Epithelial cell of proximal tubule (primary cell): ENCODE results near the gene JAM3. TPM values are rescaled to one million over a fixed set of nuclear protein-coding genes. Genes with fewer than 3 reads are reported as not detected.

Source experiments
- DNase-seq: peaks from one replicate; pipeline ENCODE4 v3.0.0-alpha.2; 2011; ENCODE audit warnings: low read depth
- H3K4me3 ChIP-seq: 2 replicates; pipeline ENCODE4 v1.5.1; 2011; ENCODE audit warnings: low read depth, mild to moderate bottlenecking, low read length
- total RNA-seq: library from RNA; depleted of rRNA; stranded (reverse); fragments of >200 nt; gene quantifications from 2 replicates; pipeline ENCODE4 v1.2.3, GENCODE V29; 2015
- TF ChIP-seq, protein P1 (sequence below): conservative IDR thresholded peaks from 2 replicates; pipeline ENCODE4 v1.5.1; 2012; ENCODE audit warnings: low read depth, mild to moderate bottlenecking, low read length

Gene JAM3
- total RNA-seq, 1 donor from 2014 or later: 22.0 TPM

DNA sequence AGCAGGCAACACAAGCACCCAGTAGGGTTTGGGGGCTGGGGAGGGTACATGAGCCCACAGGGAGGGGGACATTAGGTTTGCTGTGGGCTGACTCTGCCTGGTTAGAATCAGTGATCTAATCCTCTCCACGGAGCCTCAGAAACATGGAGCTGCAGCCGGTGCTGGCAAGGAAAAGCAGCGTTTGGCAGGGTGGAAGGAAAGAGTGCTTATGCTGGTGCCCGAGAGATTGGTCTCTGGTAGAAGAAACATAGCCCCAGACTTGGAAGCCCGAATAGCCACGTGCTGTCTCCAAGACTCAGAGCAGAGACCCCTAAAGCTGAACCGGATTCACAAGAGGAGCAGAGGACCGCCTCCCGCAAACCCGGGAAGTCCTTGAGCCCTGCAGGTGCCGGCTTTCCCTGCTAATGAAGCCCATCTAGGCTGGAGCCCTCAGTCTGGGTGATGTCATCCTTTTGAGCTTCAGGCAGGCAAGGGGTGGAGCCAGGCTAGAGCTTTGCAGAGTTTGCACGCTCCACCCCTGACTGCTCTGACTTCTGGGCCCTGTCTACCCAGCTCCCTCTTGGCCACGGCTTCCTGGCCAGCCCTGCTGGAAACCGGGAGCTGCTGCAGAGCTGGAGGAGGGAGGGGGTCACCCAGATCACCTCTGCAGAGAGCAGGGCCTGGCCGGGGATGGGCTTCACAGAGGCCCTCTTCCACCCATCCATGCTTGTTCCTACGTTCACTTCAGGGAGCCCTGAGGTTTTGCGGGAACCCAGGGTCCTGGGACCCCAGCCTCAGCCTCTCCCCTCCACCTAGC is 35.0 kb upstream of the JAM3 start:
- TF ChIP-seq, protein P1, sequence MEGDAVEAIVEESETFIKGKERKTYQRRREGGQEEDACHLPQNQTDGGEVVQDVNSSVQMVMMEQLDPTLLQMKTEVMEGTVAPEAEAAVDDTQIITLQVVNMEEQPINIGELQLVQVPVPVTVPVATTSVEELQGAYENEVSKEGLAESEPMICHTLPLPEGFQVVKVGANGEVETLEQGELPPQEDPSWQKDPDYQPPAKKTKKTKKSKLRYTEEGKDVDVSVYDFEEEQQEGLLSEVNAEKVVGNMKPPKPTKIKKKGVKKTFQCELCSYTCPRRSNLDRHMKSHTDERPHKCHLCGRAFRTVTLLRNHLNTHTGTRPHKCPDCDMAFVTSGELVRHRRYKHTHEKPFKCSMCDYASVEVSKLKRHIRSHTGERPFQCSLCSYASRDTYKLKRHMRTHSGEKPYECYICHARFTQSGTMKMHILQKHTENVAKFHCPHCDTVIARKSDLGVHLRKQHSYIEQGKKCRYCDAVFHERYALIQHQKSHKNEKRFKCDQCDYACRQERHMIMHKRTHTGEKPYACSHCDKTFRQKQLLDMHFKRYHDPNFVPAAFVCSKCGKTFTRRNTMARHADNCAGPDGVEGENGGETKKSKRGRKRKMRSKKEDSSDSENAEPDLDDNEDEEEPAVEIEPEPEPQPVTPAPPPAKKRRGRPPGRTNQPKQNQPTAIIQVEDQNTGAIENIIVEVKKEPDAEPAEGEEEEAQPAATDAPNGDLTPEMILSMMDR: no peak
- peak; percentile 20 for DNase-seq
- peak overlapping the region; percentile 33 for H3K4me3 ChIP-seq

DNA sequence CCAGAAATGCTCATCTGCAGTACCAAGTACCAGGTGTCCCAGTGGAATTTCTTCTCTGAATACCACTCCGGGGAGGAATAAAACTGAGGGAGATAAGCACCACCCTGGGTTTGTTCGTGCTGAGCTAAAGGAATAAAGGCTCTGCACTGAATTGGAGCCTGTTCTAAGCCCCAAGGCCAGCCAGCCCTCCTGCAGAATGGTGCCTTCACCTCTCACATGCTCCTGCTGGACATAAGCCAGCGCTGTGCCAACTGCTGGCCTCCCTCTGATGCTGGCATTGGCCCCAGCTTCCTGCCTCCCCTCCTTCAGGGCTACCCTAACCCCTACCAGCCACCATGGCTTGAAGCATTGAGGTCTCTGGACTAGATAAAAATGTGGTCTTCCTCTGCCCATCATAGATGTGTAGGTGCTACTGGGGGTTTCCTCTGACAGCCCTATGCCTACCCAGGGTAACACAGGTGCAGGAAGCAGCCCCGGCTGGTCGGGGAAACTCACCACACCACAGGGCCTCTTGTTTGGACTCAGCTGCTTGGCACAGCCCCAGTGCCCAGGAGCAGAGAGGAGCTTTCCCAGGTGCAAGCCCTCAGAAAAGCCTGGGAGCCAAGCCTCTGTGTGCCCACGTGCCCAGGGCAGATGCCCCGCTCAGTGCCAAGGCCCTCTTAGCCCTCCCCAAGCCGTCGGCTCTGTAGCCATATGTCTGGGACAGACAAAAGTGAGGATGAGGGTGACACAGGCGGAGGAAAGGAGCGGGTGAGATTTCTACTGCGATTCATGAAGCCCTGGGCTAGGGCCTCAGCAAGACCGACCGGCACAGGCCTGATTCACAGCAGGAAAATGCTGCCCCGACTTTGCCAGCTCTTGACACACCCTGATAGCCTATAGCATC is 34.1 kb upstream of the JAM3 start:
- no peak overlapping the region for H3K4me3 ChIP-seq
- TF ChIP-seq, protein P1: no peak
- DNase-seq: no peak

DNA sequence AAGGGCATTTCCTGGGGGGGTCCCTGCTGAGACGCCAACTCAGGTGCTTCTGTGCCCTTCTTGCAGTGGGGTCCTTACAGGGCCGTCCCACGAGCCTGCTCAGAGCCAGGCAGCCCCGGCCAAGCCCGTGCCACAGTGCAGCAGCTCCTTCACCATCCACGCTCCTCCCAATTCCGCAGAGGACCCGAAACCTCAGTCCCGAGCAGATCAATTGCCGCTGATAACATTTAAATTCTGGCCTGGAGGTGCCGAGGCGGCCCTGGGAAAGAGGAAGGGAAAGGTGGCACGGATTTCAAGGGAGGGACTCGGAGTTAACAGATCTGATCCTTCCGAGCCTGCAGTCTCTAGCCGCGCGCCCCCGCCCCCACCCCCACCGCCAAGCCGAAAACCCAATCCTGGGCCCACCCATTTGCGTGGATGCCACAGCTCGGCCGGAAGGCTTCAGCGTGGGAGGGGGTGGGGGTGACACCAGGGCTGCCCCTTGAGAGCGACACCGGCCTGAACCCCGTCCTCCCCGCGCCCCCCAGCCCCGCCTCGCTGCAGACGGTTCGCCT is 32.3 kb upstream of the JAM3 start:
- TF ChIP-seq, protein P1: no peak
- no peak for DNase-seq

GRCh38 chr11:134037046-134037908 is 31.6 kb upstream of the JAM3 start:
- no peak for DNase-seq
- TF ChIP-seq, protein P1: no peak
- peak overlapping the region; percentile 59 for H3K4me3 ChIP-seq

More for the DNA sequence above, 32.3 kb upstream of the JAM3 start:
- H3K4me3 ChIP-seq: peak overlapping the region; percentile 59

DNA sequence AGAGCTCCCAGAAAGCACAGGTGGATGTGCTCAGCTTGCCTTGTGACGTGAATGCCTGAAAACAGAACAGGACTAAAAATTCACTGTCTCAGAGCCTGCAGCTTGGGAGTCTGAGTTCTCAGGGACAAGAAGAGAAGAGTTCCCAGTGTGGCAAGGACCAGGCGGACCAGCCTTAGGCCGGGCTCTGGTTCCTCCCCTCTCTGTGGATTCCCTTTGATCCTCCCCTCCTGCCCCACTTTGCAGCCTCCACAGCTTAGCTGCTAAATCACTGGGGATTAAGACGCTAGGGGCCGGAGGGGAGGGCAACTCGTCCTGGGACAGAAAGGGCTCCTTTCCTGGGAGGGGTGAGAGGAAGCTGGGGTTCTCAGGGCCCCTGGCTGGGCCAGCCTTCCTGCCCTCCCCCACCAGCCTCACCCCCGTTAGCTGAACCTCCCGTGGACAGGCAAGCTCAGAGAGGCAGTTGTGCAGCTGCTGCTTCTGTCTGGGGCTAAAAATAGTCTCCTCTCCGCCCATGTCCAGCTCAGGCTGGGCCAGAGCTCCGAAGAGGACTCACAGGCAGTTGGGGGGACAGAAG is 29.9 kb upstream of the JAM3 start:
- DNase-seq: no peak
- TF ChIP-seq, protein P1: no peak
- no peak overlapping the region for H3K4me3 ChIP-seq
